HG03469 (cell line): Measurements from ENCODE around the gene UMAD1.

Source experiments
- ATAC-seq: cut with Tn5 transposase; IDR thresholded peaks from one replicate; pipeline ENCODE4 v1.9.1; 2021; ENCODE audit warnings: mild to moderate bottlenecking, moderate library complexity, moderate number of reproducible peaks; ENCODE audit not compliant: unreplicated experiment

The UMAD1 gene

DNA sequence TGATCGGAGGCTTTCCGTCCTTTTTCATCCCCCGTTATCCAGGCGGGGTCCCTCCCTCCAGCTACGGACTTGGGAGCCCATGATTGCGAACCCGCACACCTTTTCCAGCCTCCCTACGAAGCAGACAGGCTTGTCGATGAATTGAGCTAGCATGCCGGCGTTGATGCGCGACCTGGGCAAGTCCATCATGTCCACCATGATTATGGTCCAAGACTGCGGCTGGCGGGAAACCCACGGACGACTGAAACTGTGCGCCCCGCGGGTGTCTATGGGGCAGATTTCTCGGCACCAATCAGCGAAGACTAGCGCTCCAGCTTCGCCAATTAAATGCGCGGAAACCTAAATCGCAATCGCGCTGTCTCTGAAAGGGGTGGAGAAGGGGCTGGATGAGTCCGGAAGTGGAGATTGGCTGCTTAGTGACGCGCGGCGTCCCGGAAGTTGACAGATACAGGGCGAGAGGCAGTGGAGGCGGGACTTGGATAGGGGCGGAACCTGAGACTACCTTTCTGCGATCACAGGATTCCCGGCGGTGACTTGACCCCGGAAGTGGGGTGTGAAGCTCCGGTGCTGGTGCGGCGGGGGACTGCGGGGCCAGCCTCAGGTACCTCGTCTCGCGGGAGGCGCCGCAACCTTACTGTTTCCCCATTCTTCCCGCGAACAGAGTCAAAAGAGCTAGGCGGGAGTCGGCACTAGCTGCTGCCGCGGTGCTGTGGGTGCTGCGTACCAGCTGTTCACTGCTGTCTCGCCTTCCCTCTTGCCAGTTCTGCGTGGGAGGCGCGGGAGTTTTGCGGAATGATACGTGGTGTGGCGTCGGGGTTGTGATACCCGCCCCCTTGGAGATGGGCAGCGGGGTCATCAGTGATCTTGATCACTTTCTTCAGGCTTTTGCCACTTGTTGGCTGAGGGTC is at the start of gene UMAD1:
UMAD1 (plus strand) TSS at position 532 of the 908 bp plus-strand sequence. CDS start 32,620 bp downstream, outside the sequence.
- ATAC-seq, result peak; percentile 97

- ATAC-seq, result no peak
Observed at GRCh38 chr7:7595451-7595850, 45.1 kb upstream of the UMAD1 start.

- ATAC-seq, result no peak
Observed at GRCh38 chr7:7596176-7596575, 44.4 kb upstream of the UMAD1 start.

DNA sequence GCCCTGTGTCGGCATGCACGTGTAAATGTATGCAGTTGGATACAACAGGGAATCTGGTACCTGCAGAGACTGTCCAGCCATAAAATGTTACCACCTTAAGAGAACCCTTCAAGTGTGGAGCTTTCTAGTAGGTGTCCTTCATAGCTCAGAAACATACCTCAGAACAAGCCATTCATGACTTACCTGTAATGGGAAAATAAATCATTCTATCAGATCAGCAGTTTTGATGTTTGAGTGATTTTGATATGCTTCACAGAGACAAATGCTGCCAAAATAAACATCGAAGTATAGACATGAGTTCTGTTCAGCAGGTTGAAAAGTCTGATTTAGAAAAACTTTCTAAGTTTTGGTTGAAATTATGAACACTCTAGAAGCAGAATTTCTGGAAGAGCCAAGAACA is 33.5 kb upstream of the UMAD1 start:
- no peak for ATAC-seq

GRCh38 chr7:7609330-7609729 is 31.2 kb upstream of the UMAD1 start:
- ATAC-seq, result no peak

GRCh38 chr7:7612519-7612918 is 28.0 kb upstream of the UMAD1 start:
- ATAC-seq, result no peak

DNA sequence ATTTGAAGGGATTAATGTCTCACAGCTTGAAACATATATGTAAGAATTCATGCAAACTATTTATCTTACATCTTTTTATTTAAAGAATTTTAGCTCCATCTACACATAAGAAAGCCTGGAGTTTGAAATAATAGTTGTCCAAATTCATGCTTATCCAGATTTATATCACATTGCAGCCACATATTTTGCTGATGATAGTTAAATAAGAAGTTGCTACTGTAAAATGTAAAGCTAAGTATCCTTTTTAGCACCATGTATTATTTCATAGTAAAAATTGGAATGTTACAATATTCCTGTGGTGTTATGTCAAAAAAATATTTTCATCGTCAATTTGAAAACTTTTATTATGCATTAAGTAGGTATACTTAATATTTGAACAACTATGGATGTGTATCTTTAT is 27.3 kb upstream of the UMAD1 start:
- no peak for ATAC-seq

DNA sequence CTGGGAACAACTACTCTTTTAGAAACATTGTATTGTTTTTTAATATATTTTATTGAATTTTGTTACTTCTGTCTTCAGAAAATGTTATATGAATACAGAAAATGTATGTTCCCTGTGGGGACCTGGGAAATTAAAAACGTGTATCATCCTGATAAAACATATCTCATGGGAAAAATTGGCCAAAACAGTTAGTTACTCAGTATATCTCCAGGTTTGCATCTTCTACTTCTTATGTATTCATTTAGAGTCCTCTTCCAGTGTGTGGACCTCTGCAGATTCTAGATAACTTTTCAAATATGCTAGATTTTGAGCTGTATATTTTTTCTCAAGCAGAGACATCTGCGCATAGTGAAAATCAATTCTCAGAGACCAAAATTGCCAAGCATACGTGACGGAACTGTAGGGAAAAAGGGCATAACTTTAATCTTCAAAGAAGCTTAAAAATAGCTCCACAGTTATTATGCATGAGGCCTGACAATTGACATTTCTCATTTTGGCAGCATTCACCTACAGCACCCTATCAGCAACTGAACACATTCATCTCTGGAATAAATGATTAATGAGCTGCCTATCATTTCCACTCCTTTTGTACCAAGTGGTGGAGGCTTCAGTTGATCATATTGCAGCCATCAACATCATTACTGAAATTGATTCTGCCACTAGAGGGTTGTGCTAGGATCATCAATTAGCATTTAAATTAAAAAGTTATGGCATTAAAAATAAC is 26.4 kb upstream of the UMAD1 start:
- no peak for ATAC-seq

DNA sequence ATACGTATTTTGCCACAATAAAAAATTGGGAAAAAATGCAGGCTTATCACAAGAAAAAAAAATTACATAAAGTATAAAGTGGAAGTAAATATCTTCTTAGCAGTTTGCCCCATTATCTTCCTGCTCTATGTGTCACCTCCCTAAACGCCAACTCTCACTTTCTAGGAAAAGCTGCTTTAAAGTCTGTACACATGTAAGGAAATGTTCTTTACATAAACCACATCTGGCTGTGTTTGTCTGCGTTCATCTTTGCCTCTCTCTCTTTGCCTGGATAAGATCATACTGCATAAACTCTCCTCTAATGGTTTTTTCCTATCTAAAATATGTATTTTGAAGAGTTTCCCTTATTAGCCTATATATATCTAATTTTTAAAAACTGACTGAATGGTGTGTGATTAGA is 23.0 kb upstream of the UMAD1 start:
- ATAC-seq, result no peak

DNA sequence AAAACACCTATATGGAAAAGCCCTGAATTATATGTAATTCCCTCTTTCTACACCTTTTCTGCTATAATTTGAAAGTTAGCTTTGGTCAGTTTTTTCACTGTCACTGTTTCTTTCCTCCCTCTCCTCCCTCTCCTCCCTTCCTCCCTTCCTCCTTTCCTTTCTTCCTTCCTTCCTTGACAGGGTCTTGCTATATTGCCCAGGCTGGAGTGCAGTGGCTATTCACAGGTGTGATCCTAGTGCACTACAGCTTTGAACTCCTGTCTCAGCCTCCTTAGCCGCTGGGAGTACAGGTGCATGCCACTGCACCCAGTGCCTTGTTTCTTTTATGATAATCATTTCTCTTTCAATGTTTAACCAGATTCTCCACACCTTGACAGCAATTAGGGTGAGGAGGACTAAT is 22.1 kb upstream of the UMAD1 start:
- no peak for ATAC-seq

DNA sequence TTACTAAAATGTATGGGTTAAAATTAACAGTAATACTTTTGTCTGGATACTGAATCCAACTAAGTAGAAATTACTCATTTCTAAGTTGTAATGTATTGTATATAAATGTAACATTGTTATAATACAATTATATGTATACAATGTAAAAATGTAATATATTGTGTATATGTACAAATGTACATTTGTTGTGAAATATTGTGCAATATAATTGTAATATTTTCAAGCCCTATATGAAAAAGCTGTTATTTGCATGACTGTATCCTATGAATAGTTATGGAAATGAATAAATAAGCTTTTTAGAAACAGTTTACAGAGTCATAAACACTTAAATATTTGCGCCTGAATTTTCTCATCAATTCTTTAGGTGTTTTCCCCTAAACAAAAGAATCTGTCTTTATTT is 20.3 kb upstream of the UMAD1 start:
- no peak for ATAC-seq

GRCh38 chr7:7620644-7621210 is 19.8 kb upstream of the UMAD1 start:
- ATAC-seq, result no peak

DNA sequence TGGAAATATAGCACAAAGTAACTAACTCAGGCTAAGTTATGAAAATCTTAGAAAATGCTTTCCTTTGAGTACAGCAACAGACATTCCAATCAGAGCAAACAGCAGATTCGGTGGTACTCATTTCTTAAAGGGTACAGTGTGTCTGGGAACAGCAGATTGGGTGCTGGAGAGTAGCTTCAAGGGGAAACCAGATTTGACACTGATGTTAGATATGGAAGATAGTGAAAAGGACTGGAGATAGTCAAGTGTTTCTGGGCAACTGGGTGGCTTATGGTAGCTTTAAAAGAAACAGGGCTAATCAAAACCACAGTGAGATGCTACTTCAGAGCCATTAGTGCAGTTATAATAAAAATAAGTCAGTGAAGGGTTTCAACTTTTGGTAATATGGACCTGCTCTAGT is 12.1 kb upstream of the UMAD1 start:
- no peak for ATAC-seq

DNA sequence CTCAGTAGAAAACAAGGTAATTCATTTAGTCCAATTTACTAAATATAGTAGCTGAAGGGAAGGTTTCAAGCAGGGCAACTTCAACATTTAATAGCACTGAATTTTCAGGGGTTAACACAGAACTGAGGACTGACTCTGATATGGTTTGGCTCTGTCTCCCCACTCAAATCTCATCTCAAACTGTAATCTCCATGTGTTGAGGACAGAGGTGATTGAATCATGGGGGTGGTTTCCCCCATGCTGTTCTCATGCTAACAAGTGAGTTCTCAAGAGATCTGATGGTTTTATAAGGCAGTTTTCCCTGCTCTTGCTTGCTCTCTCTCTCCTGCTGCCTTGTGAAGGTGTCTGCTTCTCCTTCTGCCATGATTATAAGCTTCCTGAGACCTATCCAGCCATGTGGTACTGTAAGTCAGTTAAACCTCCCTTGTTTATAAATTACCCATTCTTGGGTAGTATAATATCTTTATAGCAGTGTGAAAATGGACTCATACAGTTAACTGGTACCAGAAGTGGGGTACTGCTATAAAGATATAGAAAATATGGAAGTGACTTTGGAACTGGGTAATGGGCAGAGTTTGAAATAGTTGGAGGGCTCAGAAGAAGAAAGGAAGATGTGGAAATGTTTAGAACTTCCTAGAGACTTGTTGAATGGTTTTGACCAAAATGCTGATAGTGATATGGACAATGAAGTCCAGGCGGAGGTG is 9.8 kb upstream of the UMAD1 start:
- no peak for ATAC-seq

GRCh38 chr7:7639421-7639820 is 1.1 kb upstream of the UMAD1 start:
- no peak for ATAC-seq

DNA sequence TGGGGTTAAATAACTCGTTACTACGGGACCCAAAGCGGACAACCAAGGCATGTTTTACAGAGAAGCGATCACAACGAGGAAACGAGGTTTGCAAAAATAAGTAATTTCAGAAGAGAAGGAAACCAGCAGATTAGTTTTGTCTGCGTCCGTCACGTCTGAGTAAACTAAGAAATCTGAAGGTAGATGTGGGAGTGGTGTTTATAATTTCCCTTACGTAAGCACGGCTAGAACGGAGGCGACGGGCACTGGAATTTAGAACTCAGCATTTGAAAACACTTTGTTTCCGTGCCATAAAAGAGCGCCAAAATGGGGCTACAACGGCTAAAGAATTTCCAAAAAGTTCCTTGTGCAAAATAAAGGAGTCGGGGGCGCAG is 718 bp upstream of the UMAD1 start:
- no peak for ATAC-seq

DNA sequence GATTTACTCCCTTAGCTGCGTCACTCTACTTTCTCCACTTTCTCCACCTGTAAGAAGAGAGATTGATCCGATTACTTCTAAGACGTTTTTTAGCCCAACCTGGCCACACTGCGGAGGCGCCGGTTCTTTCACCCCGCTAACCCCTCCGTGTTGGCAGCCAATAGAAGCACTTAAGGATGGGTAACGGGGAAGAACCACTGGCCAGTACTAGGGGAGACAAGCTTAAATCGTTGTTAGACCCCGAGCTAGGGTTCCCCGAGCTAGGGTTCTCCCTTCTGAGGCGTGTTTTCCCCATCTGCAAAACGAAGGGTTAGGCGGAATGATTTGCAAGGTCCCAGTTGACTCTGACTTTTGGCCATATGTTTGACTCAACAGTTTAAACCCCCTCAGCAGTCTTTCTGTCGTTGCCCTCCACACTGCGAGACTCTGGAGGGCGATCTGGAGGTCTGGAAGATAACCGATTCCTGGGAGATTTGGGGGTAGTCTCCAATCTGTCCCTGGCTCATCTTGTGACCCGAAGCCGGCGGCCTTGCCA is 644 bp downstream of the UMAD1 start:
- ATAC-seq, result no peak

DNA sequence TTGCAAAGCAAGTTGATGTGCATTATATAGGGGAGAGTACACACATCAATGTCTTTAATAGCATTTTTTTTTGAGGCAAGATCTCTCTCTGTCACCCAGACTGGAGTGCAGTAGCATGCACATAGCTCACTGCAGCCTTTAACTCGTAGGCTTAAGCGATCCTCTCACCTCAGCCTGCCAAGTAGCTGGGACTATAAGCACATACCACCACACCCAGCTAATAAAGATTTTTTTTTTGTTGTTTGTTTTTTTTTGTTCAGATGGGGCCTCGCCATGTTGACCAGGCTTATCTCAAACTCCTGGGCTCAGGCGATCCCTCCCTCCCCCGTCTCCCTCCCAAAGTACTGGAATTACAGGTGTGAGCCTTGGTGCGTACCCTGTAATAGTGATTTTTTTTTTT is 1.5 kb downstream of the UMAD1 start:
- no peak for ATAC-seq

DNA sequence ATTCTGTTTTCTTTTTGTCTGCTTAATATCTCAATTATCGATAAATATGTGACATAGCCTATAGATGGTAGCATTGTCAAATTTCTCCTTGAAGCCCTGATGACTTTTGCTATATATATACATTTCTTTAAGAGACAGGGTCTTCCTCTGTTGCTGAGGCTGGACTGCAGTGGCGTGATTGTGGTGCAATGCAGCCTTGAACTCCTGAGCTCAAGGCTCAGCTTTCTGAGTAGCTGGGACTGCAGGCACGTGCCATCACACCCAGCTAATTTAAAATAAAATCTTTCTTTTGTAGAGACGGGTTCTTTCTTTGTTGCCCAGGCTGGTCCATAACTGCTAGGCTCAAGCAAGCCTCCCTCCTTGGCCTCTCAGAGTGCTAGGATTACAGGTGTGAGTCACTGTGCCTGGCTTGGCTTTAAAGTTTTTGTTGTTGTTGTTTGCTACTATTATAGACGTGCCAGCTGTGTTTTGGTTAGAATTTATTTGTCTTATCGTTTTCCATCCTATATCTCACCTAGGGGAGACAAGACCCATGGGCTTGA is 7.0 kb downstream of the UMAD1 start:
- no peak for ATAC-seq

GRCh38 chr7:7650682-7651206 is 10.2 kb downstream of the UMAD1 start:
- no peak for ATAC-seq
